Measurements from ENCODE around the gene DCX.

- no peak for TF ChIP-seq POLR2A (IDR thresholded peaks at IDR 0.05; ENCODE audit: low read length)
- TF ChIP-seq GATA1 (IDR thresholded peaks at IDR 0.05; ENCODE audit: low read depth, low read length), result no peak
Measured at GRCh38 chrX:111319451-111319850, 92.5 kb downstream of the DCX start.
